Stomach (tissue), 9 donors: ENCODE measurements around the gene ZBTB49. TPM values are rescaled to one million over a fixed set of nuclear protein-coding genes. Genes with fewer than 3 reads are reported as not detected.

ENCODE experiments used
- DNase-seq, 2 donors: peaks; one replicate each; pipeline versions ENCODE4 v3.0.0 to v3.0.0-alpha.2; 2013 to 2019
- H3K27ac ChIP-seq, 5 donors: fragments of 200-600 bp in 4 of 5; sonication (generic) in 4 of 5; one replicate each; pipeline ENCODE4 v1.5.1; 2013 to 2019; ENCODE audit warnings: mild to moderate bottlenecking in 1 of 5, moderate library complexity in 1 of 5
- H3K27me3 ChIP-seq, 3 donors: fragments of 200-600 bp; sonication (generic); one replicate each; pipeline ENCODE4 v1.5.1; 2017 to 2019; ENCODE audit warnings: mixed run types in 1 of 3
- H3K36me3 ChIP-seq, 4 donors: fragments of 200-600 bp; sonication (generic); 1 replicate in 3 of 4; 2 replicates in 1 of 4; pipeline ENCODE4 v1.5.1; 2016 to 2019
- H3K4me1 ChIP-seq, 4 donors: fragments of 200-600 bp; sonication (generic); one replicate each; pipeline ENCODE4 v1.5.1; 2016 to 2019
- H3K4me3 ChIP-seq, 4 donors: fragments of 200-600 bp; sonication (generic) in 3 of 4; one replicate each; pipeline ENCODE4 v1.5.1; 2016 to 2019; ENCODE audit warnings: mild to moderate bottlenecking in 1 of 4
- H3K9me3 ChIP-seq, 4 donors: fragments of 200-600 bp; sonication (generic); one replicate each; pipeline ENCODE4 v1.5.1; 2016 to 2019
- CTCF ChIP-seq, 7 experiments: fragments of 450-650 bp in 4 of 7; fragments of 200-600 bp in 3 of 7; sonication (generic) in 3 of 7; IDR thresholded peaks; one replicate each; pipeline ENCODE4 v1.5.1; 2016 to 2019; ENCODE audit warnings: antibody characterized with exemption in 7 of 7, control low read depth in 2 of 7, mild to moderate bottlenecking in 1 of 7
- EP300 ChIP-seq: sonication (generic); formaldehyde crosslinking; IDR thresholded peaks from one replicate; pipeline ENCODE4 v1.6.1; 2017; ENCODE audit warnings: antibody characterized with exemption
- POLR2A ChIP-seq, 4 donors: fragments of 450-650 bp; IDR thresholded peaks; one replicate each; pipeline ENCODE4 v1.6.1; 2016; ENCODE audit warnings: antibody characterized with exemption in 4 of 4, control low read depth in 2 of 4, mild to moderate bottlenecking in 1 of 4, moderate library complexity in 1 of 4
- POLR2AphosphoS5 ChIP-seq, 3 donors: sonication (generic); formaldehyde crosslinking; IDR thresholded peaks; one replicate each; pipeline ENCODE4 v1.6.1; 2016; ENCODE audit warnings: antibody characterized with exemption in 3 of 3
- WGBS, 5 donors: extraction: QIAGEN DNeasy Blood & Tissue Kit in 3 of 5; methylation state at CpG; one replicate each; pipeline versions ENCODE4 v1.1.5 to v1.1.7; 2013 to 2018; 5-methylcytosine and 5-hydroxymethylcytosine counted together
- intact Hi-C: fragments of 100-400 bp; cut with DNase I; formaldehyde crosslinking; loops from one replicate; pipeline ENCODE4 v1.15.1; 2023; ENCODE audit warnings: low total_unique reads
- polyA plus RNA-seq, 3 donors: library from polyadenylated mRNA; stranded (reverse); fragments of 200-250 nt; gene quantifications; one replicate each; pipeline ENCODE4 v1.2.3, GENCODE V29; 2013
- total RNA-seq, 5 donors: library from RNA; depleted of rRNA; stranded (reverse); fragments of >200 nt; gene quantifications; one replicate each; pipeline versions ENCODE4 v1.1.0 to v1.2.3, GENCODE V29; 2014 to 2016
- donor health status: healthy with polysubstance abuse.
- donor health status: Bipolar disorder and iron deficiency.
- donor health status: healthy.

Gene ZBTB49
- total and polyA plus RNA-seq, 8 donors, result 0.29 to 7.6 (median 2.7) TPM; not detected in 1

- 69 to 74% (median 71%) methylated on average over 9 of the region's 9 CpGs for WGBS, 5 donors
- H3K9me3 ChIP-seq, result peaks cover 0 to 6% (median 0%) of the 10 kb centered on the region in 4 donors
Observed at GRCh38 chr4:4364486-4365208, 74.6 kb downstream of the ZBTB49 start.

GRCh38 chr4:4368809-4369580 is 78.9 kb downstream of the ZBTB49 start:
- peaks cover 0 to 25% (median 1%) of the 10 kb centered on the region in 3 donors for H3K27me3 ChIP-seq
- WGBS, 5 donors, result 69 to 77% (median 74%) methylated on average over 11 of the region's 11 CpGs
- no peaks in the 10 kb centered on the region for H3K36me3 ChIP-seq
- no peak overlapping the region for H3K4me3 ChIP-seq
- TF ChIP-seq EP300, result no peak
- no peak for TF ChIP-seq POLR2A (IDR thresholded peaks at IDR 0.05)
- no peak for TF ChIP-seq CTCF (IDR thresholded peaks at IDR 0.05)
- TF ChIP-seq POLR2AphosphoS5 (IDR thresholded peaks at IDR 0.05), result no peak
- no peaks in the 10 kb centered on the region for H3K4me1 ChIP-seq
- intact Hi-C loops, result no loop called here
- H3K27ac ChIP-seq, result no peak overlapping the region
- H3K9me3 ChIP-seq, result peaks cover 0 to 13% (median 6%) of the 10 kb centered on the region in 4 donors
- no peak for DNase-seq

More at GRCh38 chr4:4364486-4365208, 74.6 kb downstream of the ZBTB49 start:
- intact Hi-C loops, result no loop called here
- H3K27ac ChIP-seq, result no peak overlapping the region
- TF ChIP-seq CTCF (IDR thresholded peaks at IDR 0.05) (no peak), POLR2AphosphoS5 (IDR thresholded peaks at IDR 0.05) (no peak), POLR2A (IDR thresholded peaks at IDR 0.05) (no peak), EP300 (no peak)
- DNase-seq, result no peak
- no peak overlapping the region for H3K4me3 ChIP-seq
- H3K27me3 ChIP-seq, result peaks cover 0 to 23% (median 5%) of the 10 kb centered on the region in 3 donors
- H3K36me3 ChIP-seq, result no peaks in the 10 kb centered on the region
- no peaks in the 10 kb centered on the region for H3K4me1 ChIP-seq

Other genes with a start within 250 kb of the ZBTB49 start
- gene OTOP1, start 63.3 kb upstream of the ZBTB49 start, total RNA-seq, result not detected
- gene OTOP1, start 63.3 kb upstream of the ZBTB49 start, polyA plus RNA-seq, result not detected
- 10 to 100 TPM in 3 of 5 donors, 1 to 10 TPM in 1, under 1 TPM in 1; 0.29 to 46.3 (median 19.0) TPM for gene TMEM128, start 42.0 kb upstream of the ZBTB49 start, total RNA-seq
- gene TMEM128, start 42.0 kb upstream of the ZBTB49 start, polyA plus RNA-seq, result 10 to 100 TPM; 14.9 to 18.5 (median 18.1) TPM
- gene LYAR, start 97 bp upstream of the ZBTB49 start, total RNA-seq, result 10 to 100 TPM in 1 of 5 donors, 1 to 10 TPM in 3, under 1 TPM in 1; 0.87 to 17.4 (median 8.1) TPM
- gene LYAR, start 97 bp upstream of the ZBTB49 start, polyA plus RNA-seq, result 10 to 100 TPM in 2 of 3 donors, 1 to 10 TPM in 1; 7.3 to 23.8 (median 13.0) TPM
- 1 to 10 TPM in 4 of 5 donors, not detected in 1; 1.2 to 8.1 (median 1.8) TPM for gene NSG1, start 96.9 kb downstream of the ZBTB49 start, total RNA-seq
- gene NSG1, start 96.9 kb downstream of the ZBTB49 start, polyA plus RNA-seq, result 10 to 100 TPM in 1 of 3 donors, 1 to 10 TPM in 2; 4.1 to 13.6 (median 8.0) TPM